ENCODE measurements around the gene PDHB. TPM values are rescaled to one million over a fixed set of nuclear protein-coding genes. Genes with fewer than 3 reads are reported as not detected.

Gene PDHB
- total RNA-seq: 10 to 100 TPM; 47.8 to 51.2 TPM

DNA sequence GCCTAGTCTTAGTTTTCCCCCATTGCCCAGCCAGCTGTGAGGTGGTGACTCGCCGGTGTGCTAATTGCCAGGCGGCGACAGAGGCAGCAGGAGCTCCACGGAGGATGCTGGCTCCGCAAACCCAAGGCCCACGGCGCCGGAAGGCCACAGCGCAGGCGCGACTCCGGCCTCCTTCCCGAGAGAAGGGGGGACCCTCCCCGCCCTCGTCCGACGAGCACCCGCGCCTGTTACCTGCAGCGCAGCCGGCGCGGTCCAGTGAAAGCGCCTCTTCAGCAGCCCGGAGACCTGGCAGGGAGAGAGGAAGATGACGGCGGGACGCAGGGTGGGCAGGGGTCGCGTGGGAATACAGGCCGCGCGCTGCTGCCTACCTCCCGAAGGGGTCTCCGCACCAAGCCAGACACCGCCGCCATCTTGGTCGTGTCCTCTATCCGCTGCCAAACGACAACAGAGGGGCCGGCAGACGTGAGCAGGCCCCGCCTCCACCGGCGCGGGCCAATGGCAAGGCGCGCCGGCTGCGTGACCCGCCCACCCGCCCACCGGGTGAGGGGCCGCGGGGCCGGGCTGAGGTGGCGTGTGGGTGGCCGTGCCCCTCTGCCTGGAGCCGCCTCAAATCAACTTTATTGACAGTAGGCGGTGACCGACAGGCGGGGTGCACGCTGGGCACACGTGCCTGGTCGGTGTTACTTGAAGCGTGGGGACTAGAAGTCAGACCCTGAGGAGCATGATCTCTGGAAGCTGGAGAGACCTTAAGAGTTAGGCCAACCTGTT, at the start of gene PDHB:
Gene PDHB, minus strand, starts transcription at position 433 of the 768 bp plus-strand sequence. Its CDS starts 23 bp downstream, at position 410.
- Mint-ChIP-seq H3K36me3 (peaks cover 5% of the 10 kb centered on the region), H3K4me1 (peaks cover 24% of the 10 kb centered on the region), H3K27ac (peak within 1 kb of the TSS; percentile 88), H3K4me3 (peak within 1 kb of the TSS; percentile 95), H3K9me3 (no peaks in the 10 kb centered on the region), H3K27me3 (no peaks in the 10 kb centered on the region)
- ATAC-seq (ENCODE audit: low read depth): peak; percentile 93
- POLR2A ChIA-PET: interaction anchor here (0.6 to 1.9 kb wide), 7 partner anchors 9 to 127 kb away, joined by 3 to 12 read pairs (median 3); partner anchors contain the start of genes HTD2 and RPP14
- peak; percentile 90 for DNase-seq

DNA sequence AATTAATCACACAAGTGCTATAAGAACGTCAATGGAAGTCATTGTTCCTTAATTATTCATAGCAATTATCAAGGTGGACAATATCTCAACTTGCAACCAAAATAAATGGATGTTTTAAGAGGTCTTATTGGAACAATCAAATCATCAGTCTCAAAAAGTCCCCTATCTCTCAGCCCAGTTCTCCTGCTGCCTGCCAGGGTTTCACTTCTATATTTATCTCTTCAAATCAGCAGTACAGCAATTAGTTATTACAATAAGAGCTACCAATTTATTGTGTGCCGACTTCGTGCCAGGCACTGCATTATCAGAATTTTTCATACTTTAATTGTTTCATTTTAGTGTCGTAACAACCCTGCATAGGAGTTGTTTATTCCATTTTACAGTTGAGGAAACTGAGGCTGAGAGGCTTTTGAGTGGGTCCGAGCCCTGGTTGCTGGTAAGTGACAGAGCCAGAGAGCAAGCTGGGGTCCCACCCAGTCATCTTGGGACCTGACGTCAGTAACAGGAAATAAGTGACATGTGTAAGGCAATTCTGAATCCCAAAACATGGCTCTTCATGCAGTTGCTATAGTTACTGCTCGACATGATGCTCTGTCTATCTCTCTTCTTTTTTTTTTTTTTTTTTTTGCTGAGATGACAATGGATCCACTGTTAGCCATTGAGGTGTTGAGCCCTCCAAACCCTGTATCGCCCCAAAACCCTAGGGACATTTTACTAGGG, 49.4 kb upstream of the PDHB start:
- POLR2A ChIA-PET: no interaction called here
- Mint-ChIP-seq H3K27ac (no peak overlapping the region), H3K36me3 (no peaks in the 10 kb centered on the region), H3K9me3 (no peaks in the 10 kb centered on the region), H3K4me1 (no peaks in the 10 kb centered on the region), H3K27me3 (peaks cover 51% of the 10 kb centered on the region), H3K4me3 (no peak overlapping the region)
- no peak for DNase-seq
- ATAC-seq (ENCODE audit: low read depth): no peak

DNA sequence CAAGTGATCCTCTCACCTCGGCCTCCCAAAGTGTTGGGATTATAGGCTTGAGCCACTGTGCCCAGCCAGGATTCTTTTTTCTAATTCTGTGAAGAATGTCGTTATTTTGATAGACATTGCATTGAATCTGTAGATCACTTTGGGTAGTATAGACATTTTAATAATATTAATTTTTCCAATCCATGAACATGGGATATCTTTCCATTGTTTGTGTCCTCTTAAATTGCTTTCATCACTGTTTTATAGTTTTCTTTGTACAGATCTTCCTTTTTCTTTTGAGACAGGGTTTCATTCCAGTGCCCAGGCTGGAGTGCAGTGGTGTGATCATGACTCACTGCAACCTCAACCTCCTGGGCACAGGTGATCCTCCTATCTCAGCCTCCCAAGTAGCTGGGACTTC, 46.7 kb upstream of the PDHB start:
- H3K9me3 Mint-ChIP-seq: no peaks in the 10 kb centered on the region
- H3K27me3 Mint-ChIP-seq: peaks cover 35% of the 10 kb centered on the region
- no peak for DNase-seq
- no peak overlapping the region for H3K27ac Mint-ChIP-seq
- POLR2A ChIA-PET: no interaction called here
- no peak for ATAC-seq (ENCODE audit: low read depth)
- no peaks in the 10 kb centered on the region for H3K4me1 Mint-ChIP-seq
- H3K4me3 Mint-ChIP-seq: no peak overlapping the region
- H3K36me3 Mint-ChIP-seq: no peaks in the 10 kb centered on the region

DNA sequence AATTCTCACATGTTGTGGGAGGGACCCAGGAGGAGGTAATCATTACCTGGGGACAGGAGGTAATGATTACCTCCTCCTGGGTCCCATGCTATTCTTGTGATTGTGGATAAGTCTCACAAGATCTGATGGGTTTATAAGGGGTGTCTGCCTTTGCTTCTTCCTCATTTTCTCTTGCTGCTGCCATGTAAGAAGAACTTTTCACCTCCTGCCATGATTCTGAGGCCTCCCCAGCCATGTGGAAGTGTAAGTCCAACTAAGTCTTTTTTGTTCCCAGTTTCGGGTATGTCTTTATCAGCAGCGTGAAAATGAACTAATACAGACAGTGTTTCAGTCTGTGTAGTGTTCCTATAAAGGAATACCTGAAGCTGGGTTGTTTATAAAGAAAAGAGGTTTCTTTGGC, 45.1 kb upstream of the PDHB start:
- POLR2A ChIA-PET: no interaction called here
- Mint-ChIP-seq H3K9me3 (peaks cover 1% of the 10 kb centered on the region), H3K36me3 (no peaks in the 10 kb centered on the region), H3K4me3 (no peak overlapping the region), H3K27ac (no peak overlapping the region), H3K4me1 (peaks cover 11% of the 10 kb centered on the region), H3K27me3 (peaks cover 29% of the 10 kb centered on the region)
- ATAC-seq (ENCODE audit: low read depth) (no peak), DNase-seq (no peak)

- peaks cover 25% of the 10 kb centered on the region for H3K4me1 Mint-ChIP-seq
- peaks cover 1% of the 10 kb centered on the region for H3K9me3 Mint-ChIP-seq
- DNase-seq: no peak
- H3K36me3 Mint-ChIP-seq: no peaks in the 10 kb centered on the region
- peaks cover 20% of the 10 kb centered on the region for H3K27me3 Mint-ChIP-seq
- POLR2A ChIA-PET: interaction anchor here (0.6 kb wide), 1 partner anchor 101 kb away, joined by 3 read pairs; no protein-coding TSS in a partner anchor
- no peak overlapping the region for H3K4me3 Mint-ChIP-seq
- no peak for ATAC-seq (ENCODE audit: low read depth)
- no peak overlapping the region for H3K27ac Mint-ChIP-seq
These were observed 41.4 kb upstream of the PDHB start for GRCh38 chr3:58474967-58475578.

DNA sequence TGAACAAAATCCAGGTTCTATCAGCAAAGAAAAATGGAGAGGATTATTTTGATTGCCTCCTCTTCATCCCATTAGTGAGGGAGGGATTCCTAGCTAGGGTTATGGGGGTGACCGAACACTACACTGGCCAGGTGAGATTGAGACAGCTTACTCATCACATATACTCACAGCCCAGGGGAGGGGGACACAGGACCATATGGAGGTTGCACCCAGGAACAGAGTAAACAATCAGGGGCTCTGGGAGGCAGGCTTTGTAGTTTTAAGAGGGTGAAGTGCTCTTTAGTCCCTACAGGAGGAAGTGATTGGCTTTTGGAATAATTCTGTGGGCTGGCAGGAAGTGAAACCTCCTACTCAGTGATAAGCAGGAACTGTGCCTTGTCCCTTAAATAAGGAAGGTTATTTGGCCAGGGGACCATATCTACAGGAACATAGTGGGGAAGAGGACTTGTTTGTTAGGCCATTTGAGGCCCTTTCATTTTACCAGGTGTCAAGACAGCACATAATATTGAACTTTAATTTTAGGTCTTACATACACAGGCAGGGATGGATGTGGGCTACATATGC, 40.8 kb upstream of the PDHB start:
- peaks cover 1% of the 10 kb centered on the region for H3K9me3 Mint-ChIP-seq
- H3K27me3 Mint-ChIP-seq: peaks cover 20% of the 10 kb centered on the region
- no peaks in the 10 kb centered on the region for H3K36me3 Mint-ChIP-seq
- DNase-seq: no peak
- POLR2A ChIA-PET: no interaction called here
- no peak overlapping the region for H3K4me3 Mint-ChIP-seq
- H3K27ac Mint-ChIP-seq: no peak overlapping the region
- no peak for ATAC-seq (ENCODE audit: low read depth)
- peaks cover 25% of the 10 kb centered on the region for H3K4me1 Mint-ChIP-seq

- H3K9me3 Mint-ChIP-seq: peaks cover 1% of the 10 kb centered on the region
- no peak overlapping the region for H3K4me3 Mint-ChIP-seq
- H3K36me3 Mint-ChIP-seq: no peaks in the 10 kb centered on the region
- no peak overlapping the region for H3K27ac Mint-ChIP-seq
- POLR2A ChIA-PET: no interaction called here
- H3K27me3 Mint-ChIP-seq: peaks cover 20% of the 10 kb centered on the region
- H3K4me1 Mint-ChIP-seq: peaks cover 25% of the 10 kb centered on the region
- ATAC-seq (ENCODE audit: low read depth) (no peak), DNase-seq (no peak)
These were observed 39.6 kb upstream of the PDHB start for GRCh38 chr3:58473275-58473674.

DNA sequence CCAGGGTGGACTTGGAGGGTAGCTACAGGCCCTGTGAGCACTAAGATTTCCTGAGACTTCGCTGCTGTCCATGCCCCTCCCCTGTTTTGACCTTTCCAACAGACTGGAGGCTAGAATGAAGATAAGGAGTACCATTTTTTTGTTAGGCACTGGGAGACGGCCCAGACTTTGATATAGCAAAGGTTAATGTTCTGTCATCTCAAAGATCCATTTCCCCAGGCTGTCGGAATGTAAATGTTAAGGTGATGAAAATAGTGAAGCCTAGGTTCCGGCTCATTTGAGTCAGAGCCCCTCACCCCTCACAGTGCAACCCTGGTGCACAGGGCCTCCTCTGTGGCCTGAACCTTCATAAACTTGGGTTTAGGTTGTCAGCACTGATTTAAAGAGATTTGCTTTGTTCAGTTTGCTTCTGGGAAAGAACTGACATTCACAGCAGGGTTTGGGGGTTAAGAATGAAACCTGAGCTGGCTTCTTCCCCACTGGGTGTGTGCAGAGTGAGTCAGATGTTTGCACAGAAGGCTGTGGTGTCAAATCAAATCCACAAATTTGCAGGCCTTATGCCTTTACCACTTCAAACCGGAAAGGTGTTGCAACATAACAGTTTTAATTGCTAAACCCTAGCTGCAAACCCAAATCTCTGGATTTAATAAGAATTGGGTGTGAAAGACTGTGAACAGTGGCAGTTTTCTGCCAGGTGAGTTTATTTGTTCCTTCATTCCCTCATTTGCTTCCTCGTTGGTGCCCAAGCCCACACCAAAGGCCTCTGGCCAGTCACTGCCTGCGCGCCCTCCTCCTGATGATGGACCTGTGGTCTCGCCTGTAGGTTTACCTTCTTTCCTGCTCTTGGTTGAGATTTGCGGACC, 37.6 kb upstream of the PDHB start:
- H3K9me3 Mint-ChIP-seq: peaks cover 1% of the 10 kb centered on the region
- peak overlapping the region; percentile 51 for H3K27ac Mint-ChIP-seq
- POLR2A ChIA-PET: interaction anchor here (1.1 to 1.4 kb wide), 2 partner anchors 37 to 42 kb away, joined by 3 to 4 read pairs; partner anchors contain the start of gene PDHB
- peak overlapping the region; percentile 35 for H3K4me3 Mint-ChIP-seq
- H3K36me3 Mint-ChIP-seq: no peaks in the 10 kb centered on the region
- peaks cover 25% of the 10 kb centered on the region for H3K4me1 Mint-ChIP-seq
- H3K27me3 Mint-ChIP-seq: peaks cover 19% of the 10 kb centered on the region
- ATAC-seq (ENCODE audit: low read depth): peak; percentile 98
- DNase-seq: no peak

DNA sequence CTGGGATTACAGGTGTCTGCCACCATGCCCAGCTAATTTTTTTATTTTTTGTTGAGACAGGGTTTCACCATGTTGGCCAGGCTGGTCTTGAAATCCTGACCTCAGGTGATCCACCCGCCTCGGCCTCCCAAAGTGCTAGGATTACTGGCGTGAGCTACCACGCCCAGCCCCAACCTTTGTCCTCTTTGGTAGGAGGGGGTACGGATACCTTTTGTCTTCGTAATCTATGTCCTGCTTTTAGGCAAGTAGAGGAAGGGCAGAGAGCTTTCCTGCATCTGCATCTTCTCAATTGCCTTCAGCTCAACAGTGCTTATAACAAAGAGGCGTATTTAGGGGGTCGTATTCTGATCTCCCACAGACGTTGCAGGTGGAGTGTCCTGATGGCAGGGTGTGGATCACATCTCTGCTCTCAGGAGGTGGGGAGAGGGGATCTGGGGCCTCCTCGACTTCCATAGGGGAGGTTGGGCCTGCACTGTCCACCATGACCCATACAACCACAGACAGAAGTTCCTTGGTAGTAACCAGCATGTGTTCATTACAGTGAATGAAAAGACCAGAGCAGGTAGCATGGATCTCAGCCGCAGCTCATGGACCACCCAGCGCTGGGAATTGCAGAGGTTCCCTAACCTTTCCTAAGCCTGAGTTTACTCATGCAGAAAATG, 36.9 kb upstream of the PDHB start:
- Mint-ChIP-seq H3K9me3 (peaks cover 1% of the 10 kb centered on the region), H3K4me3 (no peak overlapping the region), H3K27me3 (peaks cover 23% of the 10 kb centered on the region), H3K36me3 (no peaks in the 10 kb centered on the region), H3K4me1 (peaks cover 25% of the 10 kb centered on the region), H3K27ac (peak overlapping the region; percentile 51)
- POLR2A ChIA-PET: no interaction called here
- ATAC-seq (ENCODE audit: low read depth) (no peak), DNase-seq (no peak)

- Mint-ChIP-seq H3K4me3 (no peak overlapping the region), H3K9me3 (no peaks in the 10 kb centered on the region), H3K36me3 (no peaks in the 10 kb centered on the region), H3K27ac (no peak overlapping the region), H3K27me3 (peaks cover 24% of the 10 kb centered on the region), H3K4me1 (peaks cover 16% of the 10 kb centered on the region)
- ATAC-seq (ENCODE audit: low read depth) (no peak), DNase-seq (no peak)
- POLR2A ChIA-PET: interaction anchor here (0.7 kb wide), 1 partner anchor 138 kb away, joined by 4 read pairs; no protein-coding TSS in a partner anchor
These were observed 35.5 kb upstream of the PDHB start for GRCh38 chr3:58469096-58469495.

DNA sequence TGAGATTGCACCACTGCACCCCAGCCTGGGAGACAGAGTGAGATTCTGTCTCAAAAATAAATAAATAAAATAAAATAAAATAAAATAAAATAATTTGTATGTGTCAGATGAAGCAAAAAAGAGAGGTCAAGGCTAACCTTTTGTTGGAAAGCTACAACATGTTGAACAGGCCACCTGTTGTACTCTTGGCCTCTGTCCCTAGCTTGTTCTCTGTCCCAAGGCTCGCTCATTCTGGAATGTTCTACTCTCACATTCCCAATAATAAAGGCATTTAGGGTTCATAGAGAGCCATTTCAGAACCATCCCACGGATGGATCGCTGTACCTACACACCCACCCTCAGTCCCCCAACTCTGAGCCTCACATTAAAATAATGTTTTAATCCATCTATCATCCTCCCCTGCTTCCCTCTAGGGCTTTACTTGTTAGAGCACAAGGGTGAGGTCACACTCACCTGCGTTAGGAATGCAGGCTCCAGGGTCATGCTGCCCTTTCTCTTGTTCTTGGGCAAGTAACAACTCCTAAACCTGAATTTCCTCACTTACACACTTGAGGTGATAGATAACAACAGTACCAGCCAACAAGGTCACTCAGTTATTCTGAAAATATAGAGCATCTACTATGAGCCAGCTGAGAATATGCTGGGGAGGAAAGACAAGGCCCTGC, 33.4 kb upstream of the PDHB start:
- POLR2A ChIA-PET: no interaction called here
- peaks cover 21% of the 10 kb centered on the region for H3K4me1 Mint-ChIP-seq
- no peak overlapping the region for H3K4me3 Mint-ChIP-seq
- no peaks in the 10 kb centered on the region for H3K9me3 Mint-ChIP-seq
- H3K27ac Mint-ChIP-seq: no peak overlapping the region
- peaks cover 15% of the 10 kb centered on the region for H3K27me3 Mint-ChIP-seq
- ATAC-seq (ENCODE audit: low read depth): no peak
- H3K36me3 Mint-ChIP-seq: no peaks in the 10 kb centered on the region
- DNase-seq: no peak

- H3K4me1 Mint-ChIP-seq: peaks cover 9% of the 10 kb centered on the region
- no peak for ATAC-seq (ENCODE audit: low read depth)
- POLR2A ChIA-PET: no interaction called here
- no peaks in the 10 kb centered on the region for H3K9me3 Mint-ChIP-seq
- no peak overlapping the region for H3K4me3 Mint-ChIP-seq
- DNase-seq: no peak
- no peak overlapping the region for H3K27ac Mint-ChIP-seq
- no peaks in the 10 kb centered on the region for H3K36me3 Mint-ChIP-seq
- H3K27me3 Mint-ChIP-seq: peaks cover 15% of the 10 kb centered on the region
These were observed 31.2 kb upstream of the PDHB start for GRCh38 chr3:58464866-58465265.

All from activated naive CD8-positive, alpha-beta T cell treated with anti-CD3 and anti-CD28 coated beads, Interleukin-2, amount 10 ng/mL, durations not matched to agents 7 days and 5 days (primary cell).